ENCODE measurements around the gene ZNF674.
"Not testable (repeated sequence)": the region's sequence is repeated elsewhere in the genome, so short reads cannot be mapped to it uniquely, and the experiment has no call there.

Gene ZNF674

GRCh38 chrX:46461660-46462191 lies 83.5 kb downstream of the ZNF674 start:
- peak; percentile 30 to 31 for DNase-seq

- DNase-seq = not testable (repeated sequence)
Observed at GRCh38 chrX:46460801-46461659, 84.2 kb downstream of the ZNF674 start.

- no peak for DNase-seq
Observed at GRCh38 chrX:46459603-46460002, 85.6 kb downstream of the ZNF674 start.

- no peak for DNase-seq
Observed at GRCh38 chrX:46456125-46456922, 88.9 kb downstream of the ZNF674 start.

Measured in Kasumi-1 (cell line).